Caco-2 (cell line): ENCODE results near the gene WWC2. TPM values are rescaled to one million over a fixed set of nuclear protein-coding genes. Genes with fewer than 3 reads are reported as not detected.

Experiments
- BruUV-seq: library from RNA; stranded (reverse); fragments of 400-500 nt; replicated peaks from 2 replicates; lab custom pipeline; 2021; lab: Mats Ljungman, UMichigan
- CTCF ChIA-PET: fragments of 300-600 bp; sonication (Branson Sonifier 250); formaldehyde crosslinking; loops from one replicate; lab custom pipeline; 2022; ENCODE audit warnings: antibody characterized with exemption; lab: Charles Lee
- POLR2A ChIA-PET: fragments of 300-600 bp; sonication (Branson Sonifier 250); formaldehyde crosslinking; loops from one replicate; lab custom pipeline; 2022; ENCODE audit warnings: antibody characterized with exemption; lab: Charles Lee
- DNase-seq, 2 experiments: peaks; one replicate each; pipeline versions ENCODE4 v3.0.0 to v3.0.0-alpha.2; 2020 to 2022
- H3K27me3 ChIP-seq: replicated peaks from 2 replicates; pipeline ENCODE4 v1.6.0; 2011; ENCODE audit warnings: low read length; ENCODE audit not compliant: control insufficient read depth, insufficient read depth
- H3K36me3 ChIP-seq: 2 replicates; pipeline ENCODE4 v1.5.1; 2011; ENCODE audit warnings: low read length; ENCODE audit not compliant: control insufficient read depth, insufficient read depth
- H3K4me1 ChIP-seq: fragments of 250-450 bp; sonication (Bioruptor Pico); 2 replicates; pipeline ENCODE4 v1.5.1; 2020; ENCODE audit warnings: mild to moderate bottlenecking
- H3K4me3 ChIP-seq: 2 replicates; pipeline ENCODE4 v1.5.1; 2011; ENCODE audit warnings: low read depth, mild to moderate bottlenecking, control low read depth, low read length
- H3K9me3 ChIP-seq: fragments of 250-450 bp; sonication (Bioruptor Pico); 2 replicates; pipeline ENCODE4 v1.5.1; 2020; ENCODE audit warnings: mild to moderate bottlenecking, moderate library complexity
- H3K27ac Mint-ChIP-seq: one replicate; pipeline ENCODE4 v1.8.0; 2022; ENCODE audit warnings: mixed read lengths; ENCODE audit not compliant: unreplicated experiment
- H3K27me3 Mint-ChIP-seq: one replicate; pipeline ENCODE4 v1.8.0; 2022; ENCODE audit warnings: mixed read lengths; ENCODE audit not compliant: insufficient read depth, unreplicated experiment
- H3K36me3 Mint-ChIP-seq: one replicate; pipeline ENCODE4 v1.8.0; 2022; ENCODE audit warnings: mild to moderate bottlenecking, mixed read lengths; ENCODE audit not compliant: insufficient read depth, unreplicated experiment
- H3K4me1 Mint-ChIP-seq: one replicate; pipeline ENCODE4 v1.8.0; 2022; ENCODE audit warnings: low read depth, mixed read lengths; ENCODE audit not compliant: unreplicated experiment
- H3K4me3 Mint-ChIP-seq: one replicate; pipeline ENCODE4 v1.8.0; 2022; ENCODE audit warnings: mild to moderate bottlenecking, moderate library complexity, mixed read lengths; ENCODE audit not compliant: unreplicated experiment
- H3K9me3 Mint-ChIP-seq: one replicate; pipeline ENCODE4 v1.8.0; 2022; ENCODE audit warnings: mixed read lengths; ENCODE audit not compliant: unreplicated experiment
- intact Hi-C: fragments of 100-400 bp; cut with micrococcal nuclease; formaldehyde crosslinking; loops from one replicate; pipeline ENCODE4 v1.10.0; 2022; ENCODE audit not compliant: unreplicated experiment
- total RNA-seq: library from RNA; stranded (reverse); gene quantifications from 2 replicates; pipeline ENCODE4 v1.2.3, GENCODE V29; 2022
- TF ChIP-seq, protein P1 (sequence below), 2 experiments: fragments of 200-600 bp in 1 of 2; IDR thresholded peaks; 1 replicate in 1 of 2; 2 replicates in 1 of 2; pipeline versions ENCODE4 v1.5.1 to v1.8.0; 2011 to 2022; ENCODE audit warnings: antibody characterized with exemption in 1 of 2, control low read depth in 1 of 2, inconsistent platforms in 1 of 2, low read depth in 1 of 2, low read length in 1 of 2, mild to moderate bottlenecking in 1 of 2, moderate library complexity in 1 of 2; ENCODE audit not compliant: insufficient read depth in 1 of 2, severe bottlenecking in 1 of 2, unreplicated experiment in 1 of 2

Gene WWC2
- total RNA-seq, 1 experiment from 2014 or later = 126 TPM

DNA sequence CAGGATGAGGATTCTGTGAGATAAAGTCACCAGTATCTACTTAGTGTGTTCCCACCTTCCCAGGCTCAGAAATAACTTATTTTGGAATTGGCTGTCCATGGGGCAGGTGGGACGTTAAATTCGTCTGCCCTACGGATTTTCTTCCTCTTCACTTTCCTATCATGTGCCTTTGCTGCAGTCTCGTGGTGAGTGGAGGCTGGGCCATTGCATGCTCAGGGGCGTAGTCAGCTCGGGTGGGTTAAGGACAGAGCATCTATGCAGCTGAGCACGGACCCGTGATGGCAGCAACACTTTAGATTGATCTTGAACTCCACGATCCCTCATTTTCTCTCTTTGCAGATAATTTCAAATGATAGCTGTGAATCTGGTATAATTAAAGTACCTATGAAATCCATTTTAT, 169.5 kb downstream of the WWC2 start:
- no peaks in the 10 kb centered on the region for H3K9me3 ChIP-seq
- Mint-ChIP-seq H3K4me3 (no peak overlapping the region), H3K4me1 (no peaks in the 10 kb centered on the region), H3K9me3 (no peaks in the 10 kb centered on the region), H3K36me3 (peaks cover 94% of the 10 kb centered on the region), H3K27me3 (no peaks in the 10 kb centered on the region), H3K27ac (no peak overlapping the region)
- ChIA-PET POLR2A (no interaction called here), CTCF (no interaction called here)
- no peaks in the 10 kb centered on the region for H3K27me3 ChIP-seq
- H3K4me3 ChIP-seq = no peak overlapping the region
- DNase-seq = no peak
- intact Hi-C loops = no loop called here
- H3K36me3 ChIP-seq = no peaks in the 10 kb centered on the region; the same call in 1 of the 2 replicates
- H3K4me1 ChIP-seq = no peaks in the 10 kb centered on the region
- TF ChIP-seq, protein P1, sequence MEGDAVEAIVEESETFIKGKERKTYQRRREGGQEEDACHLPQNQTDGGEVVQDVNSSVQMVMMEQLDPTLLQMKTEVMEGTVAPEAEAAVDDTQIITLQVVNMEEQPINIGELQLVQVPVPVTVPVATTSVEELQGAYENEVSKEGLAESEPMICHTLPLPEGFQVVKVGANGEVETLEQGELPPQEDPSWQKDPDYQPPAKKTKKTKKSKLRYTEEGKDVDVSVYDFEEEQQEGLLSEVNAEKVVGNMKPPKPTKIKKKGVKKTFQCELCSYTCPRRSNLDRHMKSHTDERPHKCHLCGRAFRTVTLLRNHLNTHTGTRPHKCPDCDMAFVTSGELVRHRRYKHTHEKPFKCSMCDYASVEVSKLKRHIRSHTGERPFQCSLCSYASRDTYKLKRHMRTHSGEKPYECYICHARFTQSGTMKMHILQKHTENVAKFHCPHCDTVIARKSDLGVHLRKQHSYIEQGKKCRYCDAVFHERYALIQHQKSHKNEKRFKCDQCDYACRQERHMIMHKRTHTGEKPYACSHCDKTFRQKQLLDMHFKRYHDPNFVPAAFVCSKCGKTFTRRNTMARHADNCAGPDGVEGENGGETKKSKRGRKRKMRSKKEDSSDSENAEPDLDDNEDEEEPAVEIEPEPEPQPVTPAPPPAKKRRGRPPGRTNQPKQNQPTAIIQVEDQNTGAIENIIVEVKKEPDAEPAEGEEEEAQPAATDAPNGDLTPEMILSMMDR (IDR thresholded peaks at IDR 0.05; ENCODE audit: insufficient read depth in 1 of 2, low read depth in 1 of 2, low read length in 1 of 2, severe bottlenecking in 1 of 2, unreplicated experiment in 1 of 2) = no peak
- no TSS peak for BruUV-seq

DNA sequence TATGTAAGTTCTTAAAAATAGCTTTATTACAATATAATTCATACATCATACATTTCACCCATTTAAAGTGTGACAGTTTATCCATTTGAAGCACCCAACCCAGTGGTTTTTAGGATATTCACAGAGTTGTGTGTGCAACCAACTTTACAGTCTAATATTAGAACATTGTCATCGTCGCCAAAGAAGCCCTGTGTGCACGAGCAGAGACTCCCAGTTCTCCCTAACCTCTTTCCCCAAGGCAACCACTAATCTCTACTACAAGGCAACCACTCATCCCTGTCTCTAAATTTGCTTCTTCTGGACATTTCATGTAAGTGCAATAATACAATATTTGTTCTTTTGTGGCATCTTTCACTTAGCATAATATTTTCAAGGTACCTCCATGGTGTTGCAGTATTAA, 173.3 kb downstream of the WWC2 start:
- Mint-ChIP-seq H3K4me3 (no peak overlapping the region), H3K9me3 (peaks cover 12% of the 10 kb centered on the region), H3K36me3 (peaks cover 90% of the 10 kb centered on the region), H3K27ac (no peak overlapping the region), H3K27me3 (no peaks in the 10 kb centered on the region), H3K4me1 (no peaks in the 10 kb centered on the region)
- Histone ChIP-seq H3K4me3 (no peak overlapping the region), H3K9me3 (peaks cover 16% of the 10 kb centered on the region; the same call in 1 of the 2 replicates), H3K27me3 (no peaks in the 10 kb centered on the region), H3K4me1 (no peaks in the 10 kb centered on the region), H3K36me3 (peaks cover 2% of the 10 kb centered on the region)
- TF ChIP-seq, protein P1 (IDR thresholded peaks at IDR 0.05; ENCODE audit: insufficient read depth in 1 of 2, low read depth in 1 of 2, low read length in 1 of 2, severe bottlenecking in 1 of 2, unreplicated experiment in 1 of 2) = no peak
- ChIA-PET POLR2A (no interaction called here), CTCF (no interaction called here)
- DNase-seq = no peak
- intact Hi-C loops = no loop called here
- BruUV-seq = no TSS peak

DNA sequence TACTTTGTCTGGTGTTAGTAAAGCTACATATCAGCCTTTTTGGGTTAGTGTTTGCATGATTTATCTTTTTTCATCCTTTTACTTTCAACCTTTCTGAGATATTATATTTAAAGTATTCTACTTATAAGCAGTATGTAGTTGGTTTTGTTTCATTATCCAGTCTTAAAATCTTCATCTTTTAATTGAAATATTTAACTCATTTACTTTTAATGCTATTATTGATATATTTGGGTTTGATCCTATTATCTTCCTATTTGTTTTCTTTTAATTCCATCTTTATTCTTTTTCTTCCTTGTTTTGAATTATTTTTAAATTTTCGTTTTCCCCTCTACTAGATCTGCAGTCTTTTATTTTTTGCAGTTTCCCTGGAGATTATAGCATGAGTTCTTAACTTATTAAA, 177.0 kb downstream of the WWC2 start:
- peaks cover 2% of the 10 kb centered on the region; the same call in 1 of the 2 replicates for H3K36me3 ChIP-seq
- Mint-ChIP-seq H3K27me3 (no peaks in the 10 kb centered on the region), H3K27ac (no peak overlapping the region), H3K9me3 (peaks cover 12% of the 10 kb centered on the region), H3K4me1 (no peaks in the 10 kb centered on the region), H3K4me3 (no peak overlapping the region), H3K36me3 (peaks cover 70% of the 10 kb centered on the region)
- H3K4me3 ChIP-seq = no peak overlapping the region
- CTCF ChIA-PET = no interaction called here
- POLR2A ChIA-PET = no interaction called here
- no peaks in the 10 kb centered on the region for H3K4me1 ChIP-seq
- H3K9me3 ChIP-seq = peaks cover 16% of the 10 kb centered on the region; the same call in 1 of the 2 replicates
- BruUV-seq = no TSS peak
- intact Hi-C loops = no loop called here
- TF ChIP-seq, protein P1 (IDR thresholded peaks at IDR 0.05; ENCODE audit: insufficient read depth in 1 of 2, low read depth in 1 of 2, low read length in 1 of 2, severe bottlenecking in 1 of 2, unreplicated experiment in 1 of 2) = no peak
- H3K27me3 ChIP-seq = no peaks in the 10 kb centered on the region
- DNase-seq = no peak
